GM23338 (cell line): ENCODE data around the gene CHRM5. TPM values are rescaled to one million over a fixed set of nuclear protein-coding genes. Genes with fewer than 3 reads are reported as not detected.

ENCODE experiments used
- ATAC-seq: fragments of 200-7000 bp; cut with Tn5 transposase; 3 replicates; pipeline ENCODE4 v1.9.1; 2020
- DNase-seq: peaks from one replicate; pipeline ENCODE4 v3.0.0-alpha.2; 2015; ENCODE audit warnings: low spot score
- H2AFZ ChIP-seq: fragments of 200-600 bp; sonication (generic); 2 replicates; pipeline ENCODE4 v1.8.0; 2016; ENCODE audit warnings: antibody characterized with exemption, mild to moderate bottlenecking, moderate library complexity
- H3F3A ChIP-seq: fragments of 200-600 bp; sonication (generic); replicated peaks from 2 replicates; pipeline ENCODE4 v1.8.0; 2017; ENCODE audit warnings: antibody characterized with exemption, mixed run types, low read depth
- H3K27ac ChIP-seq: fragments of 200-600 bp; sonication (generic); 2 replicates; pipeline ENCODE4 v1.6.1; 2016; ENCODE audit warnings: low read depth
- H3K27me3 ChIP-seq: fragments of 200-600 bp; sonication (generic); 2 replicates; pipeline ENCODE4 v1.8.0; 2016; ENCODE audit warnings: mild to moderate bottlenecking, mixed run types, moderate library complexity; ENCODE audit not compliant: insufficient read depth
- H3K36me3 ChIP-seq: fragments of 200-600 bp; sonication (generic); 2 replicates; pipeline ENCODE4 v1.8.0; 2016; ENCODE audit warnings: mild to moderate bottlenecking; ENCODE audit not compliant: insufficient read depth
- H3K4me1 ChIP-seq: fragments of 200-600 bp; sonication (generic); 2 replicates; pipeline ENCODE4 v1.8.0; 2016; ENCODE audit warnings: mild to moderate bottlenecking, moderate library complexity; ENCODE audit not compliant: insufficient read depth
- H3K4me2 ChIP-seq: fragments of 200-600 bp; sonication (generic); 2 replicates; pipeline ENCODE4 v1.7.1; 2017; ENCODE audit warnings: mixed run types
- H3K4me3 ChIP-seq: fragments of 200-600 bp; sonication (generic); 2 replicates; pipeline ENCODE4 v1.6.1; 2016; ENCODE audit warnings: mixed run types
- H3K79me2 ChIP-seq: fragments of 200-600 bp; sonication (generic); replicated peaks from 2 replicates; pipeline ENCODE4 v1.8.0; 2017; ENCODE audit warnings: mild to moderate bottlenecking; ENCODE audit not compliant: insufficient read depth
- H3K9me2 ChIP-seq: fragments of 200-600 bp; sonication (generic); 2 replicates; pipeline ENCODE4 v1.8.0; 2017; ENCODE audit not compliant: insufficient read depth
- H4K20me1 ChIP-seq: fragments of 200-600 bp; sonication (generic); replicated peaks from 2 replicates; pipeline ENCODE4 v1.8.0; 2017; ENCODE audit warnings: mild to moderate bottlenecking; ENCODE audit not compliant: insufficient read depth
- H3K27ac Mint-ChIP-seq: 2 replicates; pipeline ENCODE4 v1.8.0; 2020; ENCODE audit warnings: inconsistent platforms, mild to moderate bottlenecking, moderate library complexity, mixed read lengths
- H3K27me3 Mint-ChIP-seq: 3 replicates; pipeline ENCODE4 v1.8.0; 2022; ENCODE audit warnings: low read depth, mild to moderate bottlenecking, moderate library complexity, mixed read lengths, inconsistent platforms; ENCODE audit not compliant: insufficient read depth, poor library complexity
- H3K36me3 Mint-ChIP-seq: 3 replicates; pipeline ENCODE4 v1.8.0; 2021; ENCODE audit warnings: low read depth, mild to moderate bottlenecking, inconsistent platforms, moderate library complexity, mixed read lengths
- H3K4me1 Mint-ChIP-seq: 3 replicates; pipeline ENCODE4 v1.8.0; 2020; ENCODE audit warnings: mild to moderate bottlenecking, inconsistent platforms, mixed read lengths
- H3K4me3 Mint-ChIP-seq: 3 replicates; pipeline ENCODE4 v1.8.0; 2021; ENCODE audit warnings: moderate library complexity, mild to moderate bottlenecking, inconsistent platforms, mixed read lengths
- H3K9me3 Mint-ChIP-seq: 3 replicates; pipeline ENCODE4 v1.8.0; 2020; ENCODE audit warnings: moderate library complexity, mild to moderate bottlenecking, inconsistent platforms, mixed read lengths
- CREB1 ChIP-seq: fragments of 250-450 bp; sonication (Bioruptor Pico); IDR thresholded peaks from 2 replicates; pipeline ENCODE4 v1.5.0; 2020; ENCODE audit warnings: low read depth, mild to moderate bottlenecking, moderate library complexity
- CTCF ChIP-seq, 2 experiments: fragments of 200-600 bp in 1 of 2; sonication (generic) in 1 of 2; conservative IDR thresholded peaks; 2 replicates each; pipeline versions ENCODE4 v1.5.1 to v1.6.1; 2016 to 2017; ENCODE audit warnings: antibody characterized with exemption in 2 of 2, low read depth in 2 of 2, mild to moderate bottlenecking in 2 of 2, moderate library complexity in 1 of 2
- EZH2 ChIP-seq: fragments of 200-600 bp; sonication (generic); IDR thresholded peaks from one replicate; pipeline ENCODE4 v1.8.0; 2017; ENCODE audit warnings: antibody characterized with exemption, mild to moderate bottlenecking, low read depth; ENCODE audit not compliant: unreplicated experiment
- EZH2phosphoT487 ChIP-seq: fragments of 200-600 bp; sonication (generic); IDR thresholded peaks from one replicate; pipeline ENCODE4 v1.8.1; 2018; ENCODE audit warnings: antibody characterized with exemption; ENCODE audit not compliant: unreplicated experiment
- JUNB ChIP-seq: IDR thresholded peaks from one replicate; pipeline ENCODE4 v1.6.1; 2016; ENCODE audit warnings: antibody characterized with exemption; ENCODE audit not compliant: unreplicated experiment
- NANOG ChIP-seq: IDR thresholded peaks from 2 replicates; pipeline ENCODE4 v1.6.1; 2016; ENCODE audit warnings: antibody characterized with exemption, borderline replicate concordance
- POLR2AphosphoS5 ChIP-seq: IDR thresholded peaks from 2 replicates; pipeline ENCODE4 v1.6.1; 2016; ENCODE audit warnings: antibody characterized with exemption, low read depth
- STAT1 ChIP-seq: IDR thresholded peaks from one replicate; pipeline ENCODE4 v1.6.1; 2016; ENCODE audit warnings: antibody characterized with exemption; ENCODE audit not compliant: unreplicated experiment
- ZNF114 ChIP-seq: fragments of 250-450 bp; sonication (Bioruptor Pico); IDR thresholded peaks from 2 replicates; pipeline ENCODE4 v1.5.0; 2020; ENCODE audit warnings: mild to moderate bottlenecking, moderate library complexity
- ZNF331 ChIP-seq: fragments of 250-450 bp; sonication (Bioruptor Pico); IDR thresholded peaks from 2 replicates; pipeline ENCODE4 v1.5.0; 2020; ENCODE audit warnings: low read depth, mild to moderate bottlenecking, moderate library complexity
- ZNF462 ChIP-seq: fragments of 250-450 bp; sonication (Bioruptor Pico); IDR thresholded peaks from 2 replicates; pipeline ENCODE4 v1.5.0; 2020; ENCODE audit warnings: mild to moderate bottlenecking, moderate library complexity
- polyA plus RNA-seq: library from polyadenylated mRNA; unstranded; fragments of >200 nt; fragmentation: Nextera tagmentation; extraction: Ambion mirVana; gene quantifications from 2 replicates; pipeline ENCODE4 v1.2.1, GENCODE V29; 2016
- total RNA-seq: library from RNA; depleted of rRNA; stranded (reverse); fragments of >200 nt; shearing (Covaris generic); gene quantifications from 2 replicates; pipeline ENCODE4 v1.2.3, GENCODE V29; 2014
- TF ChIP-seq, protein P1 (sequence below): IDR thresholded peaks from one replicate; pipeline ENCODE4 v1.6.1; 2018; ENCODE audit warnings: antibody characterized with exemption; ENCODE audit not compliant: unreplicated experiment
- TF ChIP-seq, protein P2 (sequence below): IDR thresholded peaks from 2 replicates; pipeline ENCODE4 v1.6.1; 2016; ENCODE audit warnings: antibody characterized with exemption

Gene CHRM5
- total and polyA plus RNA-seq, 2 experiments from 2014 or later, result not detected

DNA sequence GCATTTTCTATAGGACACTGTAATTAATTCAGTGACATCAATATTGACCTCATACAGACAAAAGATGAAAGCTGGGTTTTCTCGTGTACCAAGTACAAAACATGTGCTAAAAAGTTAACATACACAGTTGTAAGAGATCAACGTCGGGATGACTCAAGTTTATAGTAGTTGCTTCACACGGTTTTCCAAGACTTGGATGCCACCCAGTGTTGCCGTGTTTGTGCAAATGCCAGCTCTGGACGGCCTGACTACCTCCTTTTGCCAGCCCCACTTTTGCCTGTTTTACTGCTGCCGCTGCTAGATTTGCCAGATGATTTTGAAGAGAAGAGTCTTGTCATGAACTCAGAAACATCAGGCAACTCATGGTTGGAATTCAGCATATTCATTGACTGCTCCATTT is 115.8 kb downstream of the CHRM5 start:
- H3F3A ChIP-seq, result no peaks in the 10 kb centered on the region
- no peak for ATAC-seq
- no peak overlapping the region for H3K27ac Mint-ChIP-seq

More for the DNA sequence above, 115.8 kb downstream of the CHRM5 start:
- Histone ChIP-seq H3K27ac (no peak overlapping the region), H3K4me2 (no peak overlapping the region), H3K9me2 (no peaks in the 10 kb centered on the region), H4K20me1 (no peaks in the 10 kb centered on the region), H3K79me2 (no peaks in the 10 kb centered on the region), H3K36me3 (peaks cover 10% of the 10 kb centered on the region; the same call in 1 of the 2 replicates), H2AFZ (no peak overlapping the region), H3K4me3 (no peak overlapping the region), H3K4me1 (no peaks in the 10 kb centered on the region), H3K27me3 (no peaks in the 10 kb centered on the region)
- no peaks in the 10 kb centered on the region for H3K4me1 Mint-ChIP-seq
- peaks cover 17% of the 10 kb centered on the region; the same call in 2 of the 3 replicates for H3K36me3 Mint-ChIP-seq
- H3K4me3 Mint-ChIP-seq, result no peak overlapping the region
- DNase-seq, result no peak
- no peaks in the 10 kb centered on the region for H3K9me3 Mint-ChIP-seq
- peaks cover 4% of the 10 kb centered on the region for H3K27me3 Mint-ChIP-seq
- no peak for TF ChIP-seq POLR2AphosphoS5
- TF ChIP-seq ZNF462, result no peak
- TF ChIP-seq, protein P1, sequence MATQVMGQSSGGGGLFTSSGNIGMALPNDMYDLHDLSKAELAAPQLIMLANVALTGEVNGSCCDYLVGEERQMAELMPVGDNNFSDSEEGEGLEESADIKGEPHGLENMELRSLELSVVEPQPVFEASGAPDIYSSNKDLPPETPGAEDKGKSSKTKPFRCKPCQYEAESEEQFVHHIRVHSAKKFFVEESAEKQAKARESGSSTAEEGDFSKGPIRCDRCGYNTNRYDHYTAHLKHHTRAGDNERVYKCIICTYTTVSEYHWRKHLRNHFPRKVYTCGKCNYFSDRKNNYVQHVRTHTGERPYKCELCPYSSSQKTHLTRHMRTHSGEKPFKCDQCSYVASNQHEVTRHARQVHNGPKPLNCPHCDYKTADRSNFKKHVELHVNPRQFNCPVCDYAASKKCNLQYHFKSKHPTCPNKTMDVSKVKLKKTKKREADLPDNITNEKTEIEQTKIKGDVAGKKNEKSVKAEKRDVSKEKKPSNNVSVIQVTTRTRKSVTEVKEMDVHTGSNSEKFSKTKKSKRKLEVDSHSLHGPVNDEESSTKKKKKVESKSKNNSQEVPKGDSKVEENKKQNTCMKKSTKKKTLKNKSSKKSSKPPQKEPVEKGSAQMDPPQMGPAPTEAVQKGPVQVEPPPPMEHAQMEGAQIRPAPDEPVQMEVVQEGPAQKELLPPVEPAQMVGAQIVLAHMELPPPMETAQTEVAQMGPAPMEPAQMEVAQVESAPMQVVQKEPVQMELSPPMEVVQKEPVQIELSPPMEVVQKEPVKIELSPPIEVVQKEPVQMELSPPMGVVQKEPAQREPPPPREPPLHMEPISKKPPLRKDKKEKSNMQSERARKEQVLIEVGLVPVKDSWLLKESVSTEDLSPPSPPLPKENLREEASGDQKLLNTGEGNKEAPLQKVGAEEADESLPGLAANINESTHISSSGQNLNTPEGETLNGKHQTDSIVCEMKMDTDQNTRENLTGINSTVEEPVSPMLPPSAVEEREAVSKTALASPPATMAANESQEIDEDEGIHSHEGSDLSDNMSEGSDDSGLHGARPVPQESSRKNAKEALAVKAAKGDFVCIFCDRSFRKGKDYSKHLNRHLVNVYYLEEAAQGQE, result no peak
- TF ChIP-seq, protein P2, sequence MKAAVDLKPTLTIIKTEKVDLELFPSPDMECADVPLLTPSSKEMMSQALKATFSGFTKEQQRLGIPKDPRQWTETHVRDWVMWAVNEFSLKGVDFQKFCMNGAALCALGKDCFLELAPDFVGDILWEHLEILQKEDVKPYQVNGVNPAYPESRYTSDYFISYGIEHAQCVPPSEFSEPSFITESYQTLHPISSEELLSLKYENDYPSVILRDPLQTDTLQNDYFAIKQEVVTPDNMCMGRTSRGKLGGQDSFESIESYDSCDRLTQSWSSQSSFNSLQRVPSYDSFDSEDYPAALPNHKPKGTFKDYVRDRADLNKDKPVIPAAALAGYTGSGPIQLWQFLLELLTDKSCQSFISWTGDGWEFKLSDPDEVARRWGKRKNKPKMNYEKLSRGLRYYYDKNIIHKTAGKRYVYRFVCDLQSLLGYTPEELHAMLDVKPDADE, result no peak
- no peak for TF ChIP-seq ZNF331 (CRISPR knock-in tag)
- no peak for TF ChIP-seq STAT1
- no peak for TF ChIP-seq CTCF (conservative IDR thresholded peaks at IDR 0.05; ENCODE audit: low read depth in 2 of 2)
- no peak for TF ChIP-seq ZNF114 (CRISPR knock-in tag)
- TF ChIP-seq NANOG, result no peak
- TF ChIP-seq EZH2, result no peak
- no peak for TF ChIP-seq CREB1
- no peak for TF ChIP-seq JUNB
- no peak for TF ChIP-seq EZH2phosphoT487
